Tibial artery (tissue), 4 donors: ENCODE data around the gene FGGY.
"Not testable (repeated sequence)": the region's sequence is repeated elsewhere in the genome, so short reads cannot be mapped to it uniquely, and the experiment has no call there.

ENCODE experiments used
- DNase-seq, 2 donors: peaks; one replicate each; pipeline ENCODE4 v3.0.0-alpha.2; 2019
- H3K27ac ChIP-seq, 2 donors: fragments of 200-600 bp; sonication (generic) in 1 of 2; 1 replicate in 1 of 2; 2 replicates in 1 of 2; pipeline ENCODE4 v1.5.1; 2018 to 2019; ENCODE audit warnings: mild to moderate bottlenecking in 1 of 2
- H3K27me3 ChIP-seq, 2 donors: fragments of 200-600 bp; sonication (generic) in 1 of 2; one replicate each; pipeline versions ENCODE4 v1.5.1 to v1.6.0; 2016 to 2019
- H3K36me3 ChIP-seq, 3 donors: fragments of 200-600 bp; sonication (generic) in 2 of 3; one replicate each; pipeline ENCODE4 v1.5.1; 2016 to 2019; ENCODE audit warnings: mild to moderate bottlenecking in 2 of 3
- H3K4me1 ChIP-seq, 4 donors: fragments of 200-600 bp; sonication (generic) in 2 of 4; 1 replicate in 3 of 4; 2 replicates in 1 of 4; pipeline ENCODE4 v1.5.1; 2016 to 2019
- H3K4me3 ChIP-seq, 2 donors: fragments of 200-600 bp; sonication (generic) in 1 of 2; 1 replicate in 1 of 2; 2 replicates in 1 of 2; pipeline ENCODE4 v1.5.1; 2018 to 2019; ENCODE audit warnings: mild to moderate bottlenecking in 2 of 2
- H3K9me3 ChIP-seq, 3 donors: fragments of 200-600 bp; sonication (generic) in 1 of 3; one replicate each; pipeline ENCODE4 v1.5.1; 2016 to 2019
- CTCF ChIP-seq, 2 experiments: fragments of 200-600 bp in 1 of 2; fragments of 450-650 bp in 1 of 2; IDR thresholded peaks; one replicate each; pipeline ENCODE4 v1.5.1; 2017 to 2019; ENCODE audit warnings: antibody characterized with exemption in 2 of 2, mild to moderate bottlenecking in 1 of 2, moderate library complexity in 1 of 2
- intact Hi-C: fragments of 100-400 bp; cut with DNase I; formaldehyde crosslinking; loops from one replicate; pipeline ENCODE4 v1.15.0; 2023; ENCODE audit warnings: low total_unique reads

Gene FGGY

GRCh38 chr1:59556398-59556797 lies 259.5 kb downstream of the FGGY start:
- peaks cover 0 to 16% (median 5%) of the 10 kb centered on the region in 4 donors for H3K4me1 ChIP-seq
- no peaks in the 10 kb centered on the region for H3K9me3 ChIP-seq
- intact Hi-C loops: no loop called here
- H3K27ac ChIP-seq: no peak overlapping the region
- TF ChIP-seq CTCF (IDR thresholded peaks at IDR 0.05): no peak
- no peaks in the 10 kb centered on the region for H3K27me3 ChIP-seq
- no peak for DNase-seq
- H3K4me3 ChIP-seq: no peak overlapping the region
- H3K36me3 ChIP-seq: peaks cover 0 to 5% (median 4%) of the 10 kb centered on the region in 3 donors

- TF ChIP-seq CTCF (IDR thresholded peaks at IDR 0.05): no peak
- Histone ChIP-seq H3K4me3 (no peak overlapping the region), H3K27ac (no peak overlapping the region), H3K4me1 (peaks cover 0 to 16% (median 5%) of the 10 kb centered on the region in 4 donors), H3K36me3 (peaks cover 0 to 5% (median 4%) of the 10 kb centered on the region in 3 donors), H3K9me3 (no peaks in the 10 kb centered on the region), H3K27me3 (no peaks in the 10 kb centered on the region)
- intact Hi-C loops: no loop called here
- DNase-seq: no peak
Observed at GRCh38 chr1:59556802-59557548, 260.1 kb downstream of the FGGY start.

- no peak for TF ChIP-seq CTCF (IDR thresholded peaks at IDR 0.05)
- peaks cover 0 to 5% (median 4%) of the 10 kb centered on the region in 3 donors for H3K36me3 ChIP-seq
- no peaks in the 10 kb centered on the region for H3K9me3 ChIP-seq
- intact Hi-C loops: no loop called here
- peaks cover 0 to 15% (median 5%) of the 10 kb centered on the region in 4 donors for H3K4me1 ChIP-seq
- H3K27ac ChIP-seq: no peak overlapping the region
- H3K27me3 ChIP-seq: no peaks in the 10 kb centered on the region
- no peak for DNase-seq
- H3K4me3 ChIP-seq: no peak overlapping the region
Observed at GRCh38 chr1:59557549-59557885, 260.6 kb downstream of the FGGY start.

- intact Hi-C loops, H3K4me3 ChIP-seq, H3K9me3 ChIP-seq, H3K36me3 ChIP-seq, DNase-seq, H3K27me3 ChIP-seq, H3K4me1 ChIP-seq, H3K27ac ChIP-seq: not testable (repeated sequence)
Observed at GRCh38 chr1:59558580-59558979, 261.7 kb downstream of the FGGY start.

- peaks cover 0 to 4% (median 0%) of the 10 kb centered on the region in 4 donors for H3K4me1 ChIP-seq
- DNase-seq: no peak
- TF ChIP-seq CTCF (IDR thresholded peaks at IDR 0.05): no peak
- H3K27me3 ChIP-seq: no peaks in the 10 kb centered on the region
- H3K27ac ChIP-seq: no peak overlapping the region
- intact Hi-C loops: no loop called here
- no peaks in the 10 kb centered on the region for H3K9me3 ChIP-seq
- no peak overlapping the region for H3K4me3 ChIP-seq
- H3K36me3 ChIP-seq: peaks cover 0 to 5% (median 4%) of the 10 kb centered on the region in 3 donors
Observed at GRCh38 chr1:59560807-59561450, 264.0 kb downstream of the FGGY start.

- H3K27ac ChIP-seq: no peak overlapping the region
- H3K9me3 ChIP-seq: no peaks in the 10 kb centered on the region
- no peaks in the 10 kb centered on the region for H3K27me3 ChIP-seq
- no peak for TF ChIP-seq CTCF (IDR thresholded peaks at IDR 0.05)
- H3K4me1 ChIP-seq: peaks cover 0 to 4% (median 0%) of the 10 kb centered on the region in 4 donors
- no peak overlapping the region for H3K4me3 ChIP-seq
- no peak for DNase-seq
- intact Hi-C loops: no loop called here
- peaks cover 0 to 1% (median 0%) of the 10 kb centered on the region in 3 donors for H3K36me3 ChIP-seq
Observed at GRCh38 chr1:59561796-59562195, 264.9 kb downstream of the FGGY start.
